ES-I3 (cell line): ENCODE results near the gene ADGRG6.

ENCODE experiments used
- H3K36me3 ChIP-seq: 2 replicates; pipeline ENCODE4 v1.6.1; 2013; ENCODE audit warnings: mild to moderate bottlenecking, low read length, control low read depth, moderate library complexity; ENCODE audit not compliant: insufficient read depth
- H3K4me1 ChIP-seq: 2 replicates; pipeline ENCODE4 v1.6.1; 2013; ENCODE audit warnings: mild to moderate bottlenecking, control low read depth, low read length; ENCODE audit not compliant: insufficient read depth
- H3K9ac ChIP-seq: 2 replicates; pipeline ENCODE4 v1.6.1; 2013; ENCODE audit warnings: low read depth, mild to moderate bottlenecking, low read length, moderate library complexity
- H3K9me3 ChIP-seq: 2 replicates; pipeline ENCODE4 v1.6.1; 2013; ENCODE audit warnings: mild to moderate bottlenecking, low read length, moderate library complexity; ENCODE audit not compliant: control insufficient read depth, insufficient read depth

ADGRG6 gene

DNA sequence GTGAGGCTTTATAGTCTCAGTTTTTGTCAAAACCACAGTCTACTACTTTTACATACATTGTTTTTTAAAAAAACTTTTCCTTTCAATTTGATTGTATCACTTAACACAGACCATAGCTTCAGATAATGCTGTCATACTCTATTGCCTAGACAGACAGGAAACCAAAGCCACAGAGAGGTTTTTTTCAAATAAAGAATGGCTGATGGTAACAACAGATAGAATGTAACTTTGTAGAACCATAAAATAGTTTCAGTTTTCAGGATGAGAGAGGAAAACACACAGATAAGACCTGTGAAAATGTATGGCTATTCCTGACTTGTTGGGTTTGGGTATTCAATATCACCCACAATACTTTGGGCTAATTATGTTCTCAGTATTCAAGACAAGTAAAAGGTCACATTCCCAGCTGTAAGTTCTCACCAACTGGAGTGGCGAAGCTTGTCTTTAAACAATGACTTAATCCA is 94.0 kb downstream of the ADGRG6 start:
- Histone ChIP-seq H3K36me3 (no peaks in the 10 kb centered on the region), H3K4me1 (peaks cover 13% of the 10 kb centered on the region), H3K9ac (no peak overlapping the region), H3K9me3 (no peaks in the 10 kb centered on the region)

DNA sequence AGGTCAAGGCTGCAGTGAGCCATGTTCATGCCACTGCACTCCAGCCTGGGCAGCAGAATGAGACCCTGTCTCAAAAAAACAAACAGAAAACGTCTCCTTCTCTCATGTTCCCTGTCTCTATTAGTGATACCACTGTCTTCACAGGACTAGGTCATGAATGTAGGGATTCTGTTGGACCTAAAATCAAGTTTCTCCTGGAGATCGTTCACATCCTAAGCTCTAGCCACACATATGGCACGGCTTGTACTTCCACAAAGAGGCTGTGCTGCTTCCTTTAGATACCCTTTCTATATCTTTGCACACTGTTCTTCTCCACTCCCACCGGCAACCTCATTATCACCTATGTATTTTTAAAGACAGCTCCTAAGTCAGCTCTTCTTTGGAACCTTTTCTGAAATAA is 96.5 kb downstream of the ADGRG6 start:
- peaks cover 16% of the 10 kb centered on the region for H3K4me1 ChIP-seq
- no peak overlapping the region for H3K9ac ChIP-seq
- no peaks in the 10 kb centered on the region for H3K36me3 ChIP-seq
- H3K9me3 ChIP-seq: no peaks in the 10 kb centered on the region

DNA sequence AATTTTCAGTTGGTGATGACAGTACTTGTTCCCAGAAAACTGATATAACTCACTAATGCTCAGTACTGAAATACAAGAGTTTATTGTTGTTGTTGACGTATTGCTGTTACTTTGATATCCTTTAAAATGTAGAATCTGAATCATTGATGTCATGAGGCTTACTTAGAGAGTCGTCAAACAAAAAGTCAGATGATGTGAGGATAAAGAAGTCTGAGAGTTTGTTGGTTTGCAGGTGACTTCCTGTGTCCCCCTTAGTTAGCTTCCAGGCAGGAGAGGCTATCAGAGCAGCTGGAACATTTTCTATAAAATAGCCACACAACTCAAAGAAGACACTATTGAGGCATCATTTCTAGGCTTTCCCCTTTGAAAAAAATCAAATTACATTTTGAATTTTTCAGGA is 97.9 kb downstream of the ADGRG6 start:
- Histone ChIP-seq H3K4me1 (peaks cover 16% of the 10 kb centered on the region), H3K36me3 (no peaks in the 10 kb centered on the region), H3K9ac (no peak overlapping the region), H3K9me3 (no peaks in the 10 kb centered on the region)

DNA sequence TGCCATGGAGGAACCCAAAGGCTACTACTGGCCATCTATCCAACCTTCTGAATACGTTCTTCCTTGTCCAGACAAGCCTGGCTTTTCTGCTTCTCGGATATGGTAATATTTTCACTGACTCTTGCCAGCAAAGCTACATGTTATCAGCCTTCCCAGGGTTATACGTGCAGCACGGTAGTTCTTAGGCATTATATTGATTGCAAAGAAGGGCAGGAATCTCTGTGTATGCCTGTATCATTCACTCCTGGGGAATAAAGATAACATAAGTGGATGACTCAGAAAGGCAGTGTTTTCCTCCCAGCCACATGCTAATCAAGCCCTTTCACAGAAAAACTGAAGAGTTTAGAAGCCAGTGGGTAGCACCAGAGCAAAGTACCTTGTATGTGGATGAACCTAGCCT is 98.7 kb downstream of the ADGRG6 start:
- Histone ChIP-seq H3K4me1 (peaks cover 16% of the 10 kb centered on the region), H3K9ac (no peak overlapping the region), H3K9me3 (no peaks in the 10 kb centered on the region), H3K36me3 (no peaks in the 10 kb centered on the region)

DNA sequence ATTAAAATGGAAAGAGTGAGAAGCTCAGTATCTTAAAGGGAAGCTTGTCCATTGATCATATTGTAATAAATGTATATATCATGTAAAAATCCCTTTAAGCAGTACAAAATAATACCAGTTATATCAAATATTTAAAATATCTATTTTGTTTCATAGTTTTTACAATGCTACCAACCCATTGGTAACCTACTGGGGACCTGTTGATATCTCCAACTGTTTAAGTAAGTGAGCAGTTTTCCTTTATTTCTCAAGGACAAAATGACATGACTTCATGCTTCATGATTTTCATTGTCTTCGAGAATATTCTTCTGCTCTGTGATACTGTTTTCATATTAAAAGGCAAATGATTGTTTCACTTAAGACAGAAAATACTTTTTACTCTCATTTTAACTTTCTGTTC is 100.0 kb downstream of the ADGRG6 start:
- H3K4me1 ChIP-seq: peaks cover 16% of the 10 kb centered on the region
- no peak overlapping the region for H3K9ac ChIP-seq
- no peaks in the 10 kb centered on the region for H3K36me3 ChIP-seq
- H3K9me3 ChIP-seq: no peaks in the 10 kb centered on the region

DNA sequence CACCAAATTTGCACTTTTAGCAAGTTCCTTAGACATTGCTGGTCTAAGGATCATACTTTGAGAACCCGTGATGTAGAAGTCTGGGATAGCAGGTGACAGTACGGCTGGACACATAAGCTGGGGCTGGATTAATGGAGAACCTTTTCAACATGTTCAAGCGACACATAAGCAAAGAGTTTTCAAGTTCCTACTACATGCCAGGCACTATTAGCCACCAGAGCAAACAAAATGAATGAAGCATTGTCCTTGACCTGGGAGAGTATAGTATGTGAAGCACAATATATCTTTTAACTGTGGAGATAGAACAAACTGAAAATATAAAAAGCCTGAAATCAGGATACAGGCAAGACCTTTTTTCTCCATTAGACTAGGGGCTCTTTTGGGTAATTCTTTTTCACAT is 102.9 kb downstream of the ADGRG6 start:
- H3K4me1 ChIP-seq: peaks cover 17% of the 10 kb centered on the region
- H3K36me3 ChIP-seq: no peaks in the 10 kb centered on the region
- no peak overlapping the region for H3K9ac ChIP-seq
- no peaks in the 10 kb centered on the region for H3K9me3 ChIP-seq

DNA sequence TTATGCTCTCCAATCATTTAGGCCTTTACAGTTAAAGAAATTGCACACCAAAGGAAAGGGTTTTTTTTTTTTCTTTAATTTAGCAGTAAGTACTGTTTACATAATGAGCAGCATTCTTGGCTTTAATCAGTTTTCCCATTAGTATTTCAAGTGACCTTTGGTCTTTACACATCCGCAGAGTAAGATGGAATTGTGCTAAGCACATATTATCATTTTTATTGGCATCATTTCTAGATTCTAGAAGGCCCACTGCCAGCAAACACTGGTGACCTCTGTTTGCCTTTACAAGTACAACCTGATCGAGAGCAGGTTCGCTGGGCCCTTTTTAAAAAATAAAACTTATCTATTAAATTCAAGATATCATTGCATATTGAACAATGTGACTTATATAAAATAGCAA is 104.3 kb downstream of the ADGRG6 start:
- Histone ChIP-seq H3K4me1 (peaks cover 6% of the 10 kb centered on the region; the same call in 1 of the 2 replicates), H3K9me3 (no peaks in the 10 kb centered on the region), H3K9ac (no peak overlapping the region), H3K36me3 (no peaks in the 10 kb centered on the region)

DNA sequence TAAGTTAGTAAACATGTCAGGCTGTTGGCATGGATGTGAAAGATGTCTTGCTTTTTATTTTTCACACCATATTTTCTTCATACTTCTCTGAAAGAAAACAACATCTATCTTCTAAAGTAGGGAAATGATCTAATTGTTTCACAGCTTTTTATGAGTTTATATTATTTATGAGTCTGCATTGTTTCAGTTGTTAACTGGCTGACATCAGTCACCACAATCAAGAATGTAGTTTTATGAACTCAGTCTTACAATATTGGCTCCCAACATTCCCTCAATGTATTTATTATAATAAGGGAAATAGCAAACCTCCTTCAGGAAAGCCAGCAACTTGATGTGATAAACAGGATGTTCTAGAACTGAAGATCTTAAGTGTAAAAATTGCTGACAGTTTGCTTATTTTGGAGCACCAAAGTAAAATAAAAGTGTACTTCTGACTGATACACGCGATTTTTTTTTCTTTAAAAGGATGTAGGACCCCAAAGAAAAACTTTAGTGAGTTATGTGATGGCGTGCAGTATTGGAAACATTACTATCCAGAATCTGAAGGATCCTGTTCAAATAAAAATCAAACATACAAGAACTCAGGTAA is 106.0 kb downstream of the ADGRG6 start:
- Histone ChIP-seq H3K36me3 (no peaks in the 10 kb centered on the region), H3K4me1 (peaks cover 14% of the 10 kb centered on the region), H3K9ac (no peak overlapping the region), H3K9me3 (no peaks in the 10 kb centered on the region)

DNA sequence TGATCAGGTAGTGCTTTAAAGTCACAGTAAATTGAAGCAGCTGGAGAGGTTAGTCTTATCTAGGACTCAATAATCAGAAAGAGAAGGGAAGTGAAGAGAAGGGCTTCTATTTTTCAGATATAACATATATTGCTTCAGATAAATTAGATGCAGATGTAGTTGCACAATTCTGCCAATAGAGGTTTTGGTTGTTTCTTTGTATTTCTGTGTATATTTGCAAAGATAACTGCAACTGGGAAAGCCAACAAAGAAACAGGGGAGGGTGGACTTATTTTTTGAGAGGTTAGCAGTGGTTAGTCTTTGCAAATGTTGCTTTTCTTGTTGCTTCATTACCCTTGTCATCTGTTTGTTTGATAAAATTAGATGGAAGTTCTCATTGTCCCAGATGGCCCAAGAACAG is 106.6 kb downstream of the ADGRG6 start:
- H3K9ac ChIP-seq: no peak overlapping the region
- H3K36me3 ChIP-seq: no peaks in the 10 kb centered on the region
- peaks cover 17% of the 10 kb centered on the region for H3K4me1 ChIP-seq
- H3K9me3 ChIP-seq: no peaks in the 10 kb centered on the region

DNA sequence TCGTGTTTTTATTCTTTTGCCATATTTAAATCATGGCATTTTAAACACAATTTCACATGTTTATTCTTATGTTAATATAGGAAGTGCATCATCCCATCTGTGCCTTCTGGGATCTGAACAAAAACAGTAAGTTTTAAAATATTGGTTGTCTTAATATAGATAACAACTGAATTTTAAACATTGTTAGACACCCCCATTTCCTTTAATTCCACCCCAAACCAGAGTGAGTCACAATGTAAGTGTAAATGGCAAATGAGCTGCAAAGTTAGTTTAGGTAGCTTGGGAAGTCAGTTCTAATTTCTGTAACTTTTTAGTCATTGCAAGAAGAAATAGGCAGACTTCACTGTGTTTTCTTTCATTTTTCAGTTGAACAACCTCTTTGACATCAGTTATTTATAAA is 108.0 kb downstream of the ADGRG6 start:
- H3K9me3 ChIP-seq: no peaks in the 10 kb centered on the region
- H3K4me1 ChIP-seq: peaks cover 23% of the 10 kb centered on the region

DNA sequence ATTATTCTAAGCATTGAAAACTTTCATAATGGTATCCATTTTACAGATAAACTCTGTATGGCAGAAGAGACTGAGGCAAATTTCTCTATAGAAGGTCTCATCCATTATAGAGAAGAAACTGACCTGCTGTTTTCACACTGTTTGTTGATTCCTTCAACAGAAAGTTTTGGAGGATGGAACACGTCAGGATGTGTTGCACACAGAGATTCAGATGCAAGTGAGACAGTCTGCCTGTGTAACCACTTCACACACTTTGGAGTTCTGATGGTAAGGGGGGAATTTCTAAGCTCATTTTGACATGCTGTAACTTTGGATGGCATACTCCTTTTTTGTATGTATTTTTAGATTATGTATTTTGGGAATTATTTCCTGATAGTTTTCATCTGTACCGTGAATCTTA is 109.3 kb downstream of the ADGRG6 start:
- Histone ChIP-seq H3K9ac (no peak overlapping the region), H3K9me3 (no peaks in the 10 kb centered on the region), H3K36me3 (no peaks in the 10 kb centered on the region), H3K4me1 (peaks cover 31% of the 10 kb centered on the region)

More for the DNA sequence above, 108.0 kb downstream of the ADGRG6 start:
- Histone ChIP-seq H3K9ac (no peak overlapping the region), H3K36me3 (no peaks in the 10 kb centered on the region)

DNA sequence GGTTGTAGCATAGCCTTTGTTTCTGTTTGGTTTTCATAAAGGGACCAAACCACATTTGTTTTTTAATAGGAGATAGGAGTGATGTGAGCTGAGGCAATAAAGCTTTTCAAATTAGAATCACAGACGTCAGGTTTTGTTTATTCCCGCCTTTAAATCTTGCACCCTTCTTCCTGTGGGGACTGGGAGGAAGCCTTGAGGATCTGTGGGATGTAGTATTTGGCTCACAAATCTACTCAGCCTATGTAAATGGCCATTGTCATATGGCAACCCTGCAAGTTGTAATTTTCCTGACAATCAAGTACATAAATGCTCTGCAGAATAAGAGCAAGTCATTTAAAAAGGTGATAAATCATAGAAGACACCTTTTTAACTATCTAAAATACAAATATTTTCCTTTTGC is 110.4 kb downstream of the ADGRG6 start:
- Histone ChIP-seq H3K9me3 (no peaks in the 10 kb centered on the region), H3K4me1 (peaks cover 42% of the 10 kb centered on the region), H3K36me3 (no peaks in the 10 kb centered on the region), H3K9ac (no peak overlapping the region)

DNA sequence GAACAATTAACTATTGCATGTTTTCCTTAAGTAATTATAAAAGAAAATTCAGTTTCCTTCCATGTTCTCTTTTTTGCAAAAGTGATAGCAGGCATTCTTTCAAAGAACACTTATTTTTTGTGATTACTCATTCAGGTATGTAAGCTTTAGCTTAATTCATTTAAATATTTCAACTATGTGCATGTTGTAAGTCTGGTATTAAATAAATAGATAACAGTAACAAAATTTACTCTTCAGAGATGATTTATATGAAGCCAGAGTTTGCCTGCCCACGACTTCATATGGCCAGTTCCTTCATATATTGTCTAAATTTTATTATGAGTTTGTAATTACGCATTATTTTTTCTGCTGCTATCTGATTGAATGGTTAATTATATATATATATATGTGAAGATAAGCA is 110.9 kb downstream of the ADGRG6 start:
- no peaks in the 10 kb centered on the region for H3K9me3 ChIP-seq
- peaks cover 42% of the 10 kb centered on the region for H3K4me1 ChIP-seq
- H3K9ac ChIP-seq: no peak overlapping the region
- H3K36me3 ChIP-seq: no peaks in the 10 kb centered on the region

DNA sequence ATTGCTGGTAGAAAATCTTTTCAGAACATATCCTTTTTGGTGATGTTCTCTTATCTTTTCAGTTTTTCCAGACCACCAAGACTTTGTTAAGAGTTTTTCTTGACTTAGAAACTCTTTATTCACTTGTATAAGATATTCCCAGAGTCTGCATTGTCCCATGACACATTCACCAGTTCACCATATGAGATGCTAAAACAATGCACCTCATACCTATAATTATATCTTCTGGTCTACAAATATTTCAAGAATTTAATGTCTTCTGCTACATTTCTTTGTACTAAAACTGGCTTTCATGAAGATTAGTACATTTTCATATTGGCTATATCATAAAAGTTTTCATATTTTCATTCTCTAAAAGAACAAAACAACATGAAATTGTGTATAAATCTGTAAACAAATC is 111.3 kb downstream of the ADGRG6 start:
- Histone ChIP-seq H3K36me3 (no peaks in the 10 kb centered on the region), H3K9me3 (no peaks in the 10 kb centered on the region), H3K9ac (no peak overlapping the region), H3K4me1 (peaks cover 42% of the 10 kb centered on the region)

DNA sequence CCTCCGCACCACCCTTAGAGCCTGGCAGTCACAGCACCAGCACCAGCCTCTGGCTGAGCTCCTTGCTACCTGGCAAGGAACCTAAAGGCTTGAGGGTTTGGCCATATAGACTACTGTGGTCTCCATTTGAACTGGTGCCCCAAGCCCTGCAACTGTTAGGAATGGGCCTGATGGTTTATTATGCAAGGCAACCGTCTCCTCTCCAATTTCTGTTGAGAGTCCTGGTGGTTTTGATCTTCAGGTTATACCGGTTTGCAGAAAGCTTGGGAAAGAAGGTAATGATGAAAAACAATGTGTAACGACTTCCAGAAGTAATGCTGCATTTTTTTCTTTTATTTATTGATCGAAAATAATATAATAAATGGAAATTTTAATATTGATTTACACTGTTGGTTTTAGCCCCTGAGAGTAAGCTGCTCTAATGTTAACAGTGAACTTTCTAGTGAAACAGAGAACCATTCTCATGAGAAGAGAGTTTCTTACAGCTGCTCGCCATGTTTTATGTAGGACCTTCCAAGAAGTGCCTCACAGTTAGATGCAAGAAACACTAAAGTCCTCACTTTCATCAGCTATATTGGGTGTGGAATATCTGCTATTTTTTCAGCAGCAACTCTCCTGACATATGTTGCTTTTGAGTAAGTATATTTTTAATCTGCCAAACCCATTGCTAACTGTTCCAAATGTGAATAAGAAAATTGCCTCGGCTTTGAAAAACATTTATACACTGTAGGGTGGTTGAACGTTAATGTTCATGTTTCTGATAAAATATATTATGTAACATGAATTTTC is 112.8 kb downstream of the ADGRG6 start:
- Histone ChIP-seq H3K36me3 (no peaks in the 10 kb centered on the region), H3K9me3 (no peaks in the 10 kb centered on the region), H3K4me1 (peaks cover 40% of the 10 kb centered on the region), H3K9ac (no peak overlapping the region)
